Vein endothelial cell (primary cell): ENCODE results near the gene MTMR12. TPM values are rescaled to one million over a fixed set of nuclear protein-coding genes. Genes with fewer than 3 reads are reported as not detected.

Source experiments
- small RNA-seq: library from RNA; depleted of rRNA; stranded (forward); fragments of <200 nt; gene quantifications from one replicate; pipeline ENCODE3, GENCODE V24; 2012
- total RNA-seq: library from RNA; depleted of rRNA; stranded (reverse); fragments of >200 nt; gene quantifications from 2 replicates; pipeline ENCODE4 v1.2.3, GENCODE V29; 2012

MTMR12 gene, protein sequence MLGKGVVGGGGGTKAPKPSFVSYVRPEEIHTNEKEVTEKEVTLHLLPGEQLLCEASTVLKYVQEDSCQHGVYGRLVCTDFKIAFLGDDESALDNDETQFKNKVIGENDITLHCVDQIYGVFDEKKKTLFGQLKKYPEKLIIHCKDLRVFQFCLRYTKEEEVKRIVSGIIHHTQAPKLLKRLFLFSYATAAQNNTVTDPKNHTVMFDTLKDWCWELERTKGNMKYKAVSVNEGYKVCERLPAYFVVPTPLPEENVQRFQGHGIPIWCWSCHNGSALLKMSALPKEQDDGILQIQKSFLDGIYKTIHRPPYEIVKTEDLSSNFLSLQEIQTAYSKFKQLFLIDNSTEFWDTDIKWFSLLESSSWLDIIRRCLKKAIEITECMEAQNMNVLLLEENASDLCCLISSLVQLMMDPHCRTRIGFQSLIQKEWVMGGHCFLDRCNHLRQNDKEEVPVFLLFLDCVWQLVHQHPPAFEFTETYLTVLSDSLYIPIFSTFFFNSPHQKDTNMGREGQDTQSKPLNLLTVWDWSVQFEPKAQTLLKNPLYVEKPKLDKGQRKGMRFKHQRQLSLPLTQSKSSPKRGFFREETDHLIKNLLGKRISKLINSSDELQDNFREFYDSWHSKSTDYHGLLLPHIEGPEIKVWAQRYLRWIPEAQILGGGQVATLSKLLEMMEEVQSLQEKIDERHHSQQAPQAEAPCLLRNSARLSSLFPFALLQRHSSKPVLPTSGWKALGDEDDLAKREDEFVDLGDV
- 35.6 and 64.9 TPM in 2 replicates for total RNA-seq

DNA sequence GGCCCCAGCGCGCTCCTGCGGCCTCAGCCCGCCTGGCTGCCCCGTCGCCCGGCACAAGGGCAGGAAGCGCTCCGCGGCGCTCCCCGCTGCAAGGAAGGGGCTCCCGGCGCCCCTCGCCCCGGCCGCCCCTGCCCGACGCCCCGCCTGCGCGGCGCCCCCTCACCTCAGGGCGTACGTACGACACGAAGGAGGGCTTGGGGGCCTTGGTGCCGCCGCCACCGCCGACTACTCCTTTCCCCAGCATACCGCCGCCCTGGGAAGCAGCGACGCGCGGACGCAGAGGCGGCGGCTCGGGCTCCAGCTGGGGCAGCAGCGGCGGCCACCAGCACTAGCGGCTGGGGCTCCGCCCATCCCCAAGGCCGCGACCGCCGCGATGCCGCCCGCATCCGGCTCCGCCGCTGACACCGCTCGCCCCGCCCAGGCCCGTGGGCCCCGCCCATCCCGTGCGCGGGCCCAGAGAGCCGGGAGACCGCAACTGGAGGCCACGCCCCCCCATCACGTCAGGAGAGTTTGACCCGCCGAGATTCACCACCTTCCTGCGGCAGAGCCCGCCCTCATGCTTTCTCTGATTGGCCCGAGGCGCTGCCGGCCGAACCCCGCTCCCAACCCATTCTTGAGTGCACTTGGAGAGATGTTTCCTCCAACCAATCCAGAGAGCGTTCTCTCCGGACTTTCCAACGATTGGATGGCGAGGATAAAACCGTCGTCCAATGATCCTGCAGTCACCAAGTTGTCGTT is at the start of gene MTMR12:
TSS of gene MTMR12 (minus strand) at position 345 of the 738 bp plus-strand sequence. CDS start at position 244, 101 bp downstream.

Small RNA genes lying within 50 kb of the gene (small RNA-seq; reads per million reads assigned to genes)
- gene RNU6-1079P (0.08 reads per million), gene RNU6-378P (0.69 reads per million, percentile 44 among the genes with 10 or more reads in this experiment)

Other genes starting within 250 kb of the MTMR12 start
- 59.4 and 62.5 TPM in 2 replicates for gene GOLPH3, start 138.6 kb downstream of the MTMR12 start, total RNA-seq
- 74.5 and 76.3 TPM in 2 replicates for gene ZFR, start 131.8 kb upstream of the MTMR12 start, total RNA-seq